CD4-positive, alpha-beta memory T cell (primary cell): ENCODE results near the gene TCEANC. TPM values are rescaled to one million over a fixed set of nuclear protein-coding genes. Genes with fewer than 3 reads are reported as not detected.
A peak's percentile ranks its signal among the peaks of the same experiment; 100 is the strongest.
"Not testable (repeated sequence)": the region's sequence is repeated elsewhere in the genome, so short reads cannot be mapped to it uniquely, and the experiment has no call there.

ENCODE experiments used
- CTCF ChIA-PET: fragments of 350-600 bp; sonication (Branson Sonifier 250); formaldehyde crosslinking; loops from one replicate; lab custom pipeline; 2021; ENCODE audit warnings: inconsistent platforms; ENCODE audit not compliant: partially characterized antibody; lab: Charles Lee
- POLR2A ChIA-PET: fragments of 350-600 bp; sonication (Branson Sonifier 250); formaldehyde crosslinking; loops from one replicate; lab custom pipeline; 2021; ENCODE audit not compliant: partially characterized antibody; lab: Charles Lee
- DNase-seq, 5 donors: peaks; one replicate each; pipeline versions ENCODE4 v3.0.0 to v3.0.0-alpha.2; 2020 to 2022; ENCODE audit warnings: mixed read lengths in 1 of 5
- H3K27ac ChIP-seq: one replicate; pipeline ENCODE4 v1.7.0; 2013; ENCODE audit warnings: low read depth, low read length
- H3K27me3 ChIP-seq: 2 replicates; pipeline ENCODE4 v1.7.0; 2013; ENCODE audit warnings: mild to moderate bottlenecking, low read length, moderate library complexity; ENCODE audit not compliant: insufficient read depth
- H3K36me3 ChIP-seq: 2 replicates; pipeline ENCODE4 v1.7.0; 2013; ENCODE audit warnings: mild to moderate bottlenecking, low read length, moderate library complexity; ENCODE audit not compliant: insufficient read depth
- H3K4me1 ChIP-seq: 2 replicates; pipeline ENCODE4 v1.7.0; 2013; ENCODE audit warnings: mild to moderate bottlenecking, low read length, moderate library complexity; ENCODE audit not compliant: insufficient read depth
- H3K4me3 ChIP-seq, 2 donors: one replicate each; pipeline ENCODE4 v1.7.0; 2013; ENCODE audit warnings: low read length in 2 of 2, mild to moderate bottlenecking in 1 of 2
- H3K9me3 ChIP-seq, 2 donors: one replicate each; pipeline ENCODE4 v1.7.0; 2013; ENCODE audit warnings: low read length in 2 of 2, control low read depth in 1 of 2; ENCODE audit not compliant: control insufficient read depth in 1 of 2
- H3K27ac Mint-ChIP-seq, 7 donors: one replicate each; pipeline ENCODE4 v1.8.0; 2020 to 2021; ENCODE audit warnings: mixed read lengths in 7 of 7, mild to moderate bottlenecking in 6 of 7, inconsistent platforms in 3 of 7, moderate library complexity in 3 of 7
- H3K27me3 Mint-ChIP-seq, 2 donors: one replicate each; pipeline ENCODE4 v1.8.0; 2020 to 2021; ENCODE audit warnings: mixed read lengths in 2 of 2
- H3K36me3 Mint-ChIP-seq, 2 donors: one replicate each; pipeline ENCODE4 v1.8.0; 2020 to 2021; ENCODE audit warnings: mixed read lengths in 2 of 2, inconsistent platforms in 1 of 2, mild to moderate bottlenecking in 1 of 2
- H3K4me1 Mint-ChIP-seq, 4 donors: one replicate each; pipeline ENCODE4 v1.8.0; 2020 to 2021; ENCODE audit warnings: mixed read lengths in 4 of 4, mild to moderate bottlenecking in 1 of 4
- H3K4me3 Mint-ChIP-seq, 8 donors: one replicate each; pipeline ENCODE4 v1.8.0; 2020 to 2021; ENCODE audit warnings: mixed read lengths in 8 of 8, mild to moderate bottlenecking in 7 of 8, moderate library complexity in 6 of 8, inconsistent platforms in 3 of 8
- H3K9me3 Mint-ChIP-seq, 8 donors: one replicate each; pipeline ENCODE4 v1.8.0; 2020 to 2021; ENCODE audit warnings: mixed read lengths in 8 of 8, mild to moderate bottlenecking in 5 of 8, inconsistent platforms in 3 of 8, moderate library complexity in 1 of 8
- intact Hi-C: fragments of 100-400 bp; cut with micrococcal nuclease; formaldehyde crosslinking; loops from one replicate; pipeline ENCODE4 v1.15.1; 2023
- polyA plus RNA-seq, 2 donors: library from polyadenylated mRNA; unstranded; fragments of 300-500 nt; fragmentation: Illumina TruSeq; gene quantifications; one replicate each; pipeline ENCODE4 v1.2.3, GENCODE V29; 2021
- total RNA-seq, 2 experiments: library from RNA; stranded (reverse); gene quantifications; one replicate each; pipeline ENCODE4 v1.2.3, GENCODE V29; 2021

Gene TCEANC
- total and polyA plus RNA-seq, 4 experiments from 2014 or later: 9.6 to 16.3 (median 12.4) TPM

DNA sequence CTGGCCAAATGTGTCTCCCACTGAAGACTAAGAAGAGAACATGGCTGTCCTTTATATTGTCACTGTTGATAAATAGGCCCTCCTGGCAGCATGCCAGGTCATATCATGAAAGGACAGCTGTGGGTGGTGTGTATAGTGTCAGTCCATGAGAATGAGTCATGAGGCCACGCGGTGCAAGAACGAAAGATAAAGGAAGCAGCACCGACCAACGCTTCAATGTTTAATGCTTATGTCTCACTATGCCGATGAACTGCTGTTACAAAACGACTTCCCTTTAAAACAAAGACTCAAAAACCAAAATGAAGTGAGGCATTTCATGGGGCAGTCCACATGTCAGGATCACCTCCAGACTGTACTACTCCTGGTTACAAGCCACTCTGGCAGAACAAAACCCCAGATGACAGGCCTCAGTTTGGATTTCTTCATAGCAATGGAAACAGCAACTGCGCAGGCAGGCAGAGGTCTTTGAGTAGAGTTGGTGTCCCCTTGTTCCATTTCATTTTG is 5.2 kb upstream of the TCEANC start:
- Histone ChIP-seq H3K4me3 (no peak overlapping the region), H3K36me3 (no peaks in the 10 kb centered on the region), H3K27me3 (no peaks in the 10 kb centered on the region), H3K27ac (no peak overlapping the region), H3K4me1 (peaks cover 17% of the 10 kb centered on the region), H3K9me3 (no peaks in the 10 kb centered on the region)
- DNase-seq: peak in 4 of 5 donors; percentile 38 to 81 (median 60)
- peaks cover 0 to 3% (median 0%) of the 10 kb centered on the region in 8 donors for H3K9me3 Mint-ChIP-seq
- H3K27me3 Mint-ChIP-seq: no peaks in the 10 kb centered on the region
- intact Hi-C loops: loop anchor here (5.0 to 10.0 kb wide), 2 partner anchors 700 to 833 kb away; no protein-coding TSS in a partner anchor
- peak overlapping the region; percentile 24 to 94 (median 88) for H3K27ac Mint-ChIP-seq
- peak overlapping the region in 7 of 8 donors; percentile 46 to 67 (median 60) for H3K4me3 Mint-ChIP-seq
- CTCF ChIA-PET: no interaction called here
- H3K4me1 Mint-ChIP-seq: peaks cover 8 to 25% (median 16%) of the 10 kb centered on the region in 4 donors
- POLR2A ChIA-PET: no interaction called here
- H3K36me3 Mint-ChIP-seq: no peaks in the 10 kb centered on the region

DNA sequence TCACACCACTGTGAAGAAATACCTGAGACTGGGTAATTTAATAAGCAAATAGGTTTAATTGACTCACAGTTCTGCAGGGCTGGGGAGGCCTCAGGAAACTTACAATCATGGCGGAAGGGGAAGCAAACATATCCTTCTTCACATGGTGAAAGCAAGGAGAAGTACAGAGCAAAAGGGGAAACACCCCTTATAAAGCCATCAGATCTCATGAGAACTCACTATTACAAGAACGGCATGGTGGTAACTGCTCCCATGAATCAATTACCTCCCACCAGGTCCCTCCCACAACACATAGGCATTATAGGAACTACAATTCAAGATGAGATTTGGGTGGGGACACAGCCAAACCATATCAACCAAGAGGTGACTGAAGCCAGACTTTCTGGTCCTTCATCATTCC is 4.6 kb upstream of the TCEANC start:
- Mint-ChIP-seq H3K4me1 (peaks cover 8 to 27% (median 18%) of the 10 kb centered on the region in 4 donors), H3K27ac (peak overlapping the region in 4 of 7 donors; percentile 81 to 94 (median 91)), H3K4me3 (peak overlapping the region in 1 of 8 donors; percentile 67)
- not testable (repeated sequence) for H3K27me3 ChIP-seq, H3K36me3 ChIP-seq, H3K9me3 ChIP-seq, H3K27me3 Mint-ChIP-seq, H3K36me3 Mint-ChIP-seq, DNase-seq, H3K27ac ChIP-seq, H3K9me3 Mint-ChIP-seq, H3K4me3 ChIP-seq
- peaks cover 17% of the 10 kb centered on the region for H3K4me1 ChIP-seq
- POLR2A ChIA-PET: interaction anchor here (1.2 kb wide), 1 partner anchor 41 kb away, joined by 3 read pairs; the partner anchor contains the start of gene RAB9A
- CTCF ChIA-PET: interaction anchor here (0.7 kb wide), 1 partner anchor 1705 kb away, joined by 4 read pairs; no protein-coding TSS in a partner anchor
- intact Hi-C loops: loop anchor here (5.0 to 10.0 kb wide), 2 partner anchors 701 to 834 kb away; no protein-coding TSS in a partner anchor

DNA sequence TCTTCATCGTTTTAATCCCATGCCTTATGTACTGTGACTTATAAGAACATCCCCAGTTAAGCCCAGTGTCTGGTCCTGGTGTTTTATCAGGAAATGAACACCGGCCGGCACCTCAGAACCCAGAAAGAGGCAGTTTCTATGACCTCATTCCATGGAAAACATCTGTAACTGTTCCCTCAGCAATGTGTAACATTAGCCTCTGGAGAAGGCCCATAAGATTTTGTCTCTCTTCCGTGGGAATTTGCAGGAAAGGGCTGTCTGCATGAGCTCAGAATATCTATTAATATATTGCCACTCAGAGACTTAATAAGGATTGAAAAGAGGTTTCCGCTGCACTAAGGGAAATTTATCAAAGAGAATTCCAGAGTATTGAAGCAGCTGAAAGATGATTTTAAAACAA is 3.1 kb upstream of the TCEANC start:
- no peak overlapping the region for H3K27ac ChIP-seq
- no peaks in the 10 kb centered on the region for H3K36me3 ChIP-seq
- H3K27me3 ChIP-seq: no peaks in the 10 kb centered on the region
- no peaks in the 10 kb centered on the region for H3K27me3 Mint-ChIP-seq
- intact Hi-C loops: loop anchor here (5.0 to 10.0 kb wide), 3 partner anchors 558 to 835 kb away; no protein-coding TSS in a partner anchor
- H3K9me3 ChIP-seq: no peaks in the 10 kb centered on the region
- H3K4me3 ChIP-seq: no peak overlapping the region
- no peak for DNase-seq
- peaks cover 28% of the 10 kb centered on the region for H3K4me1 ChIP-seq
- H3K36me3 Mint-ChIP-seq: peaks cover under 1 to 3% of the 10 kb centered on the region in 2 donors
- H3K9me3 Mint-ChIP-seq: peaks cover 0 to 3% (median 0%) of the 10 kb centered on the region in 8 donors
- POLR2A ChIA-PET: interaction anchor here (1.7 kb wide), 1 partner anchor 678 kb away, joined by 4 read pairs; no protein-coding TSS in a partner anchor
- H3K27ac Mint-ChIP-seq: no peak overlapping the region
- peaks cover 11 to 35% (median 21%) of the 10 kb centered on the region in 4 donors for H3K4me1 Mint-ChIP-seq
- H3K4me3 Mint-ChIP-seq: no peak overlapping the region
- CTCF ChIA-PET: interaction anchor here (0.6 kb wide), 1 partner anchor 137 kb away, joined by 3 read pairs; no protein-coding TSS in a partner anchor

DNA sequence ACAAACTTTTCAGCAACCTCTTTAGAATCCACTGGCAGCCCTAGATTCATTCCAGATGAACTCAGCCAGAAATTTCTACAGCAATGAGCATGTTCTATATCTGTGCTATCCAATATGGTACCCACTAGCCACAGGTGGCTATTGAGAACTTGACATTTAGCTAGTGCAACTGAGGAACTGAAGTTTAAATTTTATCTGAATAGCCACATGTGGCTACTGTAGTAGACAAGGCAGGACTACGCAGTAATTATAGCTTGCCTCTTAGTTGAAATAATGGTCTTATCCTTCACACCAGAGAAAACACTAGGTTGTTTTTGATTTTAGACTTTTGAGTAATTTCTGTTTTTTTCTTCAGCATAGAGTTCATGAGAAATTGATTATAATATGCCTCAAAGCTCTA is 2.6 kb upstream of the TCEANC start:
- no peak for DNase-seq
- Mint-ChIP-seq H3K27me3 (no peaks in the 10 kb centered on the region), H3K4me3 (no peak overlapping the region), H3K27ac (no peak overlapping the region), H3K9me3 (peaks cover 0 to 3% (median 0%) of the 10 kb centered on the region in 8 donors), H3K4me1 (peaks cover 15 to 40% (median 26%) of the 10 kb centered on the region in 4 donors), H3K36me3 (peaks cover 4 to 5% of the 10 kb centered on the region in 2 donors)
- Histone ChIP-seq H3K9me3 (no peaks in the 10 kb centered on the region), H3K27me3 (no peaks in the 10 kb centered on the region), H3K36me3 (peaks cover 1% of the 10 kb centered on the region), H3K4me3 (no peak overlapping the region), H3K27ac (no peak overlapping the region), H3K4me1 (peaks cover 32% of the 10 kb centered on the region)
- ChIA-PET POLR2A (interaction anchor here (1.7 kb wide), 1 partner anchor 678 kb away, joined by 4 read pairs; no protein-coding TSS in a partner anchor), CTCF (interaction anchor here (0.6 to 1.8 kb wide), 2 partner anchors 96 to 137 kb away, joined by 3 to 5 read pairs; no protein-coding TSS in a partner anchor)
- intact Hi-C loops: loop anchor here (5.0 kb wide), 1 partner anchor 558 kb away; no protein-coding TSS in a partner anchor

DNA sequence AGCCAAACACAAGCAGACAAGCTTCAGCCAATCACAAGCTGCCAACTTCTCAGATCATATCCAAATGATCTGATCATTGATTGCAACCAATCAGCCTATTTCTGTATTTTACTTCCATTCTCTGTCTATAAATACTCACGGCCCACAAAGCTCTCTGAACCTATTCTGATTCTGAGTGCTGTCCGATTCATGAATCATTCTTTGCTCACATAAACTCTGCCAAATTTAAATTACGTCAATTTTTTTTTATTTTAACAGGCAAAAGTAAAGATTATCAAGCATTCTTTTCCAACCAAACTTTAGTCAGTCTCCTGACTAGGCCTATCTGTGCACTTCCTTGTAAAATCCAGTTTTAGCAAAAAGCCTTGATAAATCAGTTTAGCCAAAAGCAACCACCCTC is 1.8 kb upstream of the TCEANC start:
- H3K4me3 ChIP-seq: no peak overlapping the region
- Mint-ChIP-seq H3K27me3 (no peaks in the 10 kb centered on the region), H3K36me3 (peaks cover 6% of the 10 kb centered on the region in 2 donors), H3K27ac (peak overlapping the region in 2 of 7 donors; percentile 50 to 70), H3K4me3 (peak overlapping the region in 2 of 8 donors; percentile 6 to 14), H3K9me3 (peaks cover 0 to 3% (median 0%) of the 10 kb centered on the region in 8 donors), H3K4me1 (peaks cover 16 to 42% (median 26%) of the 10 kb centered on the region in 4 donors)
- H3K36me3 ChIP-seq: peaks cover 9% of the 10 kb centered on the region
- H3K4me1 ChIP-seq: peaks cover 32% of the 10 kb centered on the region
- CTCF ChIA-PET: interaction anchor here (1.8 kb wide), 1 partner anchor 95 kb away, joined by 5 read pairs; no protein-coding TSS in a partner anchor
- POLR2A ChIA-PET: no interaction called here
- H3K27ac ChIP-seq: no peak overlapping the region
- DNase-seq: no peak
- H3K27me3 ChIP-seq: no peaks in the 10 kb centered on the region
- intact Hi-C loops: loop anchor here (5.0 kb wide), 1 partner anchor 559 kb away; no protein-coding TSS in a partner anchor
- no peaks in the 10 kb centered on the region for H3K9me3 ChIP-seq

DNA sequence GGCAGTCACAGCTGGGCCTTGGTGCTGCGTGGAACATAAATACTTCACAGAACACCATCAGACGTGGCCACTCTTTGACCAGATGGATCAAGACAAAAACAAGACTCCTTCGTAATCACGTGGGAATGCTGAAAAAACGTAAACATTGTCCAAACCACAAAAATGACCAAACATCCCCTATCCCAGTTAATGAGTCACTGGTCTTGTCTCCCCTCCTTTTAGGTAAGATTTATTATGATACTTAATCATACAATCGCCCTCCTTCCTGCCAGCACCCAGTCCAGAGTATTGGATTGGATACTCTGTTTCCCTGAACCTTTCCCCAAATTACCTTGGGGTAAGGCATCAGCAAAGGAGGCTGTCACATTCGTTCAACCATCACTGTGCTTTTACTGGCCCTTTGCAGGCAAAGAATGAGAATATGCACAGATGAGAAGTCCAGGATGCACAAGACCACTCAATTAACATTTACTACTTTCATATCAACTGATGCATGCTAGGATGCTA is 601 bp upstream of the TCEANC start:
- H3K27me3 ChIP-seq: no peaks in the 10 kb centered on the region
- peak overlapping the region; percentile 94 for H3K27ac ChIP-seq
- H3K4me3 Mint-ChIP-seq: peak overlapping the region; percentile 91 to 97 (median 96)
- peaks cover 0 to 3% (median 0%) of the 10 kb centered on the region in 8 donors for H3K9me3 Mint-ChIP-seq
- H3K9me3 ChIP-seq: no peaks in the 10 kb centered on the region
- no peaks in the 10 kb centered on the region for H3K27me3 Mint-ChIP-seq
- H3K27ac Mint-ChIP-seq: peak overlapping the region; percentile 96 to 99 (median 99)
- CTCF ChIA-PET: interaction anchor here (1.6 kb wide), 1 partner anchor 10 kb away, joined by 7 read pairs; no protein-coding TSS in a partner anchor
- intact Hi-C loops: loop anchor here (2.0 to 5.0 kb wide), 4 partner anchors 36 to 1894 kb away; partner anchors contain the start of genes FANCB, MOSPD2, MSL3 and RAB9A
- no peak for DNase-seq
- H3K4me3 ChIP-seq: peak overlapping the region; percentile 47 to 75
- peaks cover 30% of the 10 kb centered on the region for H3K4me1 ChIP-seq
- H3K4me1 Mint-ChIP-seq: peaks cover 16 to 39% (median 24%) of the 10 kb centered on the region in 4 donors
- peaks cover 11% of the 10 kb centered on the region in 2 donors for H3K36me3 Mint-ChIP-seq
- peaks cover 15% of the 10 kb centered on the region for H3K36me3 ChIP-seq
- POLR2A ChIA-PET: interaction anchor here (1.0 to 2.6 kb wide), 8 partner anchors 10 to 380 kb away, joined by 3 to 20 read pairs (median 7); partner anchors contain the start of genes GEMIN8, OFD1, RAB9A and TRAPPC2
